CMK (cell line): ENCODE data around the gene ST3GAL5.
"Not testable (repeated sequence)": the region's sequence is repeated elsewhere in the genome, so short reads cannot be mapped to it uniquely, and the experiment has no call there.

Experiments used
- DNase-seq: peaks from one replicate; pipeline ENCODE4 v3.0.0-alpha.2; 2010; ENCODE audit warnings: low read depth

ST3GAL5 gene

DNA sequence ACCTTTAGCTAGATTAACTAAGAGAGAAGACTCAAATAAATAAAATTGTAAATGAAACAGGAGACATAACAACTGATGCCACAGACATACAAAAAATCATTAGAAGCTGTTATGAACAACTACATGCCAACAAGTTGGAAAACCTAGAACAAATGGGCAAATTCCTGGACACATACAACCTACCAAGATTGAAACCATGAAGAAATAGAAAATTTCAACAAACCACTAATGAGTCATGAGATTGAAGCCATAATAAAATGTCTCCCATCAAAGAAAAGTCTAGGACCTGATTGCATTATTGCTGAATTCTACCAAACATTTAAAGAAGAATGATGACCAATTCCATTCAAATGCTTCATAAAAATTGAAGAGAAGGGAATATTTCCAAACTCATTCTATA is 54.3 kb downstream of the ST3GAL5 start:
- DNase-seq: no peak

DNA sequence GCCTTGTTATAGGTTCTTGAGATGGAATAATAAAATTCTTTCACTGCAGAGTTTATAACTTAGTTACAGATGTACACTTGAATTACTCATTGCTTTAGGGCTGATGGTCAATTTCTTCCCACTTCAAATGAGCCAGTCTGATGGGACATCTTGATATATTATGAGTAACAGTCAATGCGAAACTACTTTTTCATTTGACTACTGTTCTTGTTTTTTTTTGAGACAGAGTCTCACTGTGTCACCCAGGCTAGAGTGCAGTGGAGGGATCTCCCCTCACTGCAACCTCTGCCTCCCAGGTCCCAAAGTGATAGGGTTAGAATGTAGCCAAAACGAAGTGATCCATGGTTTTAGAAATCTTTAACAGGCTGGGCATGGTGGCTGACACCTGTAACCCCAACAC is 57.1 kb downstream of the ST3GAL5 start:
- no peak for DNase-seq

DNA sequence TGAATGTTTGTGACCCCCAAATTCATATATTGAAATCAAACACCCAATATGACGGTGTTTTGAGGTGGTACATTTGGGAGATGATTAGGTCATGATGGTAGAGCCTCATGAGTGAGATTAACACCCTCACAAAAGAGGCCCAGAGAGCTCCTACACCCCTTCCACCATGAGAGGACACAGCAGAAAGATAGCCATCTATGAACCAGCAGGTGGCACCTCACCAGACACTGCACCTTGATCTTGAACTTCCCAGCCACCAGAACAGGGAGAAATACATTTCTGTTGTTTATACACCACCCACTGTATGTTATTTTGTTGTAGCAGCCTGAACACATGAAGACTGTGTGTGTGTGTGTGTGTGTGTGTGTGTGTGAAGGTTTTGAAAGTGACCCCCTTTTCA is 58.1 kb downstream of the ST3GAL5 start:
- DNase-seq: no peak

DNA sequence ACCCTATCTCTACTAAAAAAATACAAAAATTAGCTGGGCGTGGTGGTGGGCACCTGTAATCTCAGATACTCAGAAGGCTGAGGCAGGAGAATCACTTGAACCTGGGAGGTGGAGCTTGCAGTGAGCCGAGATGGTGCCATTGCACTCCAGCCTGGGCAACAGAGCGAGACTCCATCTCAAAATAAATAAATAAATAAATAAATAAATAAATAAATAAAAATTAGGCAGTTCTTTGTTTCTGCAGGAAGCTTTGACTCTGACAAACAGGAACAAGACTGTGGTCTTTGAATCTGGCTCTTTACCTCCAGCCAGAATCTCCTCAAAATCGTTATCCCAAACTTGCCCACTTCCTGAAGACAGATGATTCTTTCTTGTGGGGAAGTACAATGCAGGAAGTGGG is 59.4 kb downstream of the ST3GAL5 start:
- not testable (repeated sequence) for DNase-seq

DNA sequence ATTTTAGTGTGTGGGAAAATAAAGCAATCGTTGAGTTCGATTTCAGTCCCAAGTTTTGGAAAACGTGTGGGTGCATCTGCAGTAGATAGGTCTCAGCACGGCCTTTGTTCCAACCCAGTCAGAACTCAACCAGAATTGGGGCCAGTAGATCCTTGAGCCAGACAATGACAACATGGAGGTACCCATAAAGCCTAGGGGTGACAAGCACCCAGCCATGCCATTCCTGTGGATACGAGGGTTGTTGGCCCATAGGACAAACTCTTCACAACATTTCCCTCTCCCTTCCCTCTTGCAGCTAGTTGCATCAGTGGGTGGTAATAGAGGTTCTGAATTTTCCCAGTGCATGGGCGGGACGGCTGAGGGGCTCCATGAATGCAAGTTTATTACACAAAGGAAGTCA is 60.1 kb downstream of the ST3GAL5 start:
- no peak for DNase-seq

DNA sequence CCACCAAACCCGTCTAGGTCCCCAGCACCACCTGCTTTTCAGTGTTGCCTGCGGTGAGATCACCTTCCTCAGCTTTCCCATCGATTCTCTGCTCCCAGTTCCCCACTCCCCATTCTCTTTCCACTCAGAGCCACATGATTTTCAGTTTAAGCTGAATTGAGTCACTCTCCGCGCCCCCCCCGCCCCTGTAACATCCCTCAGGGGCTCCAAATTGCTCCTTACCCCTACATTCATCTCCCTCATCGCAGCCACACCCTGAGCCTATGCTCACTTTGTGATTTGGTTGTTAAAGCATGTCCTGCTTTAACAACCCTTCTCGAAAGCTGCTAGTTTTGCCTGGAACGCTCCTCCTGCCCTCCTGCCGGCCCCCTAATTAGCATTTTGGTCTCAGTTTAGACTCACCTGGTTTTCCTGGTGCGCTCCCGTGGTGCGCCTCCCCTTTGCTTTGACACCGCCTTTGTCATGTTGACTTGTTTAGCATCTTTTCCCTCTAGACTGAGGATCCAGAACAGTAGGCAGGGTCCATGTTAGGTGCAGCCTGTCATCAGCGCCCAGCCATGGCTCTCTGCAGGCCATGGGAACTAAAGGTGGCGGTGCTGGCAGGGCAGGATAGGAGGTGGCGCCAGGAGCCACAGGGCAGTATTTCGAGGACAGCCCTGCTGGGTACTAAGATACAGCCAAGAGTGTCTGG is 60.8 kb downstream of the ST3GAL5 start:
- no peak for DNase-seq

DNA sequence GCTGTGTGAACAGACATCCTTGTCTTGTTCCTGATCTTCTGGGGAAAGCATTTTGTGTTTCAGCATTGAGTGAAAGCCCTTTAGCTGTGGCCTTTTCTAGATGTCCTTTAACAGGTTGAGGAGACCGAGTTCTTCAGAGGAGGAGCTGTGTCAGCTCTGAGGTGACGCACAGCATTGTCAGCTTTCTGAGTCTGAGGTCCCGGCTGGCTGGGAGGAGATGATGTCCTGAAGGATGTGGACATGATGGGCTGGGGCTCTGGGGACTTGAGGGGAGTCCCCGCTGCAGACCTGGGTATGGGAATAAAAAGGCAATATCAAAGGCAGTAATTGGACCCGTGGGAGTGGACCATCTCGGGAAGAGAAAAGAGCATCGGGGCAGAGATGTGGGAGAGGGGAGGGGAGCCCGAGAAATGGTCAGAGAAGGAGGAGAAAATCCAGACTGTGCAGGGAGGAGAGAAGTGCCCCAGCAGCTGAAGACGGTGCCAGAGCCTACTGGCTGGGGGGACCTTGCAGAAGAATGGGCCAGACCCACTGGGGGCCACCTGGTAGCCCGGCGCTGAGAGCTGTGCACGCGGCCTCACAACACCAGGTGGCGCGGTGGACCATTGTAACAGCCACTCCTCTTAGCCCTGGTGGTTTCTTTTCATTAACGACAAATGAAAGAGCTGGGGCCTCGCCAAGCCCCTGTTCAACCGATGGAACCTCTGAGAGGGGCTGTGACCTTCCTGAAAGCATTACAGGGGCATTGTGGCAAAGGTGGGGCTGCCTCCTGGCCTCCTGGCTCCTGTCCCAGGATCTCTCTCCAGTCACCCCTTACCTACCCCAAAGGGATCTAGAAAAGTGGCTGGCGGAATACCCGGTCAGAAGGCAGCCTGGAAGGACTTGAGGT is 61.6 kb downstream of the ST3GAL5 start:
- peak; percentile 20 for DNase-seq

DNA sequence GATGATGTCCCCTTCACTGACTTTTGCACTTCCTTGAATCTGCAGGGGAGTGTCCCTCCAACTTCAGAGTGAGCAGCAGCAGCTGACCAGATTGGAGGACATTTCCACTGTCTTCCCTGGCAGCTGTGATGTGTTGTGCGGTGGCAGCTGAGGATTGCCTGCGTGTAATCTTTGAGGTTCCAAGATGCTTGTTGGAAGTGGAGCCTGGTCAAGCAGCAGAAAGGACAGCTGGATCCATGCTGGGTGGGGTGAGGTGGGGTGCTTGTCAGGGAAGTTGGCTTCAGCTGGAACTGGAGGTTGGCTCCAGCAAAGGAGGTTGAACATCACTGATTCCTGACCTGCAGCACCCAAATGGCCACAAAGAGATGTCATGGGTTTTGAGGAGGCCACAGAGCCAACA is 64.8 kb downstream of the ST3GAL5 start:
- no peak for DNase-seq

DNA sequence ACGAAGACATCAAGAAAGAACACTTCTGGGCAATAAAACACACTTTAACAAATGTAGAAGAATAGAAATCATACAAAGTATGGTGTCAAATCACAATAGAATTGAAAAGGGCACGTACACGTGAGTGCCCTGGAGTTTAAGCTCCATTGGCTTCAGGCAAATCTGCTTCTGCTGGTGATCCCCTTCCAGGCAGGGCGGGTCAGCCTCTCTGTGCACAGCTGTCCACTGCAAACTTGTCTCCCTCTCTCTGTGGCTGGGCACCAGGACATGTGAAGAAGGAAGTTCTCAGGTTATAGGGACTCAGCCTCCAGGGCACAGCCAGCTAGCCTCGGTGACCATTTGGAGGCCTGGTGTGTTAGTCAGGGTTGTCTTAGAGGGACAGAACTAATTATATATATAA is 66.0 kb downstream of the ST3GAL5 start:
- no peak for DNase-seq

DNA sequence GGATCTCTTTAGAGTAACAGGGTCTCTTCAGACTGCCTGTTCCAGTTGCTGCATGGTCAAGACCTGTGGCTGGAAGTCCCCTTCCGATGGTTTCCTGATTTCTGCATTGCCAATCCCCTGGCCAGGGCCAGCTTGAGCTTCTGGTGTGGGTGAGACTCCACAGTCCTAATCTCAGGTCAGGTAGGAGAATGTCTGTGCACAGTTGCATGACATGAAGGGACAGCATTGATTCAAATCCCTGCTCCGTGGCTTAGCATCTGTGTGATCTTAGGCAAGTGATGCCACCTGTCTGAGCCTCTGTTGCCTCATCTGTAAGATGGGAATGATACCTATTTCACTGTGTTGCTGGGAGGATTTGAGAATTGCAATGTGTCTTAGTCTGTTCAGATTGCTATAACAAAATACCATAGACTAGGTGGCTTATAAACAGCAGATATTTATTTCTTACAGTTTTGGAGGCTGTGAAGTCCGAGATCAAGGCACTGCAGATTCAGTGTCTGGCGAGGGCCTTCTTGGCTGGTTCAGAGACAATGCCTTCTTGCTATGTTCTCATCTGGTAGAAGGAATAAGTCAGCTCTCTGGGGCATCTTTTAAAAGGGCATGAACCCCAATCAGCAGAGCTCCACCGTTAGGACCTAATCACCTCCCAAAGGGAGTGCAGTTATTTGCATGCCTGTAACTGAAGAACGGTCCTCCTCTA is 68.8 kb downstream of the ST3GAL5 start:
- DNase-seq: no peak

DNA sequence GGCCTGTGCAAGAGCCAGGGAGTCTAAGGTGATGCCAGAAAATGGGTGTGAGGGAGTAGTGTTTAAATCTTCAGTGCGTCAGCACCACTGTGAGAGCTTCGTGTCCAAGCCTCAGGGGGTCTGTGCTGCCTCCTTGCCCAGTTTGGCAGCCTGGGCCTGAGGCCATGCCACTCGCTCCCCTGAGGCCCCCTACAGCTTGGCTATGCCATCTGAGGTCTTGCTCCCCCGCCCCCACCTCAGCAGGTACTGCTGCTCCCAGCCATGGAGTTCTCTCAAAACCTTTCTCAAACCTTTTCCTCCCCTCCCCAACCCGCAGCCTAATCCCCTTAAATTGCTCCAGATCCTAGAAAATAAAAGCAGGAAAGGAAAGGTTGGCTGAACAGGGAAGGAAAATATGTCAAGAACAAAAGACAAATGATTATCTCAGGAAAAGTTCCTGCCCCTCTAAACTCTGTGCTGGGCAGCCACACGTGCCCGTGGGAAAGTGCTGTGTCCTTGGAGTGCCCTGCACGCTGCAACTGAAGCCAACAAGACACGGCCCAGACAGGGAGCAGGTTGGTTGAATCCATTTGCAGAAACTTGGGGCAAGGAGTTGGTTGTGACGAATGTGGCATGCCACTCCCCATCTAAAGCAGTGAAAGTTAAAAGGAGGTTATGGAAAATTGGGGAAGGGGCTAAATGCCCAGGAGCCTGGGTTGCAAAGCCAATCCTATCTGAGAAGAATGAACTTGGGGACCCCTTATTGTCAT is 73.8 kb downstream of the ST3GAL5 start:
- DNase-seq: no peak

DNA sequence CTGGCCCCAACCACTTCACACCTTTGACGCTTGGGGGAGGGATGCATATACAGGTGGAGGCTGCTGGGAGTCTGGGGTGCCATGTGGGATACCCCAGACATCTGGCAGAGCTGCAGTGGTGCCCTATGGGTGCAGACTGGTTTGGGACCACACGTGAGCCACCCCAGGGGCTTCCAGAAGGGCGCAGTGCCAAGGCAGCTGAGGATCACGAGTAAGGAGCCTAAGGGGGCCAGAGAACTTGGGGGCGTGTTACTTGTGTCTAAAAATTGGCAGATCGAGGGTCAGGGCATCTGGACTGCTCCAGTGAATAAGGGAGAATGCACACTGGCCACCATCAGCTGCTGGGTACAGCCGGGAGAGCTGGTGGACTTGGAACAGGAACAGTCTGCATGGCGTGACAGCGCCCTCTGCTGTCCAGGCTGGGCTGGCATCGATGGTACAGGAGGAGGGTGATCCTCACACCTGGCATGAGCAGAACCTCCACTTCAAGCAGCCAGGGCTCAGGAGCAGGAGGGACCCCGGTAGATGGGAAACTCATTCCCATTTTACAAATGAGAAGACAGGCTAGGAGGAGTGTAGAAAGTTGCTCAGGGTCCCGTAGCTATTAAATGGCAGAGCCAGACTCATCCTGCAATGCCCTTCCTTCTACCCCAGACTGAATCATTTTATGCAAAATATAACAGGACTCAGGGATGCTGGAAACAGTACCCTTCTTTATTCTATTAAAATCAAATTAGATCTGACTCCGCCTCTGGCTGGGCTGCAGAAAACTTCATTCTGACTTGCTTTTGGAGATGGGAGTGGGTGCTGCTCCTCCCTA is 74.6 kb downstream of the ST3GAL5 start:
- peak; percentile 75 for DNase-seq

DNA sequence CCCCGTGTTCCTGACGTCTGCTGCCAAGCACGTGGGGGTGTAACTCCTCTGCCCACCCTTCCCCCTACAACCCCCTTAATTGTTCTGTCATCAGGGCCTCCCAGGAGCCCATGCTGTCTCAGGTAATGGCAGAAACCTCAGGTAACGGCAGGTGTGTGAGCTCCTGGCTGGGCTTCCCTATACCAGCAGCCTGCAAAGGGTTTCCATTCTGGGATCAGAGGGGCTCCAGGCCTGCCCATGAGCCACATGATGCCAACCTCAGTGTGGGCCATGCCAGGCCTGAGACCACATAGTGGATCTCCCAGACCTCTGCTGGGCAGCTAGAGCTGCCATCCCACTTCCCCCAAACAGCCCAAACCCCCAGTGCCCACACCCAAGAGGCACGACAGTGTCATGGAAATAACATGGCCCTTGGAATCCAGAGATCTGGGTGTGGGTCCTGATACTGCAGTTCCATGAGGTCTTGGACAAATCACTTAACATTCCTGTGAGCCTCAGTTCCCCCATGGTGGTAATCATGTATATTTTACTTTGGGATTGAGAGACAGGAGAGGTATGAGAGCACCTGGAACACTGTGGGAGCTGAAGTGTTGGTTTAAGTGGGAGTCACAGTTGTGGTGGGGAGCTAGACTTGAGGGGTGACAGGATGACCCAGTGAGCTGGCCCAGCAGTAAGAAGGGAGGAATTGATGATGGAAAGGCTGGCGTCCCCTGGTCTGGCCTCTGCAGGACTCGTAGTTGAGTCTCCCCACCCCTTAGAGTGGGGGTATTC is 75.4 kb downstream of the ST3GAL5 start:
- DNase-seq: no peak

DNA sequence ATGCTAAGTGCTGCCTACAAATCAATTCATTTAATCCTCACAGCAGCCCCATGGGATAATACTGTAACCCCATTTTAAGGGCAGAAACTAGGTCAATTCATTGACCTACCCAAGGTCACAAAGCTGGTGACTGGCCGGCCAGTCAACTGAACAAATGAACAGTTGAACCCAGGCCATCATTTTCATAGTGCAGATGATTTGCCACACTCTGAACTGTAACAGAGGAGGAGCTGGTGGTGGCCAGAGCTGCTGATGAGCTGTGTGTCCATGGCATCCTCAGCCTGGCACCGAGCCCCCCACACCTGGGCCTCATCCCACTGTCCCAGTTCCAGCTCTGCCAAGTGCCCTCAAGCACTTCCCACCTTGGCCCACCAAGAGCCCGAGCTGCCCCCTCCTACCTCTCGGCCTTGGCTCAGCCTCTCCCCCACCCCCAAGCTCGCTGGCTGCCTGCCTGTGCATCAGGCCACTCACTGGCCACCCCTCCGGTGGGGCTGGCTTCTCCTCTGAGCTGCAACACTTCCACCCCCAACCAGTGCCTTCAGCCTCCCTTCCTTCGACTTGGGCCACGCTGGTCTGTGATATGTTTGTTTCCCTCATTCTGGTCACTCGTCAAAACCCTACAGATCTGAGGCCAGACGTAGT is 76.6 kb downstream of the ST3GAL5 start:
- no peak for DNase-seq

DNA sequence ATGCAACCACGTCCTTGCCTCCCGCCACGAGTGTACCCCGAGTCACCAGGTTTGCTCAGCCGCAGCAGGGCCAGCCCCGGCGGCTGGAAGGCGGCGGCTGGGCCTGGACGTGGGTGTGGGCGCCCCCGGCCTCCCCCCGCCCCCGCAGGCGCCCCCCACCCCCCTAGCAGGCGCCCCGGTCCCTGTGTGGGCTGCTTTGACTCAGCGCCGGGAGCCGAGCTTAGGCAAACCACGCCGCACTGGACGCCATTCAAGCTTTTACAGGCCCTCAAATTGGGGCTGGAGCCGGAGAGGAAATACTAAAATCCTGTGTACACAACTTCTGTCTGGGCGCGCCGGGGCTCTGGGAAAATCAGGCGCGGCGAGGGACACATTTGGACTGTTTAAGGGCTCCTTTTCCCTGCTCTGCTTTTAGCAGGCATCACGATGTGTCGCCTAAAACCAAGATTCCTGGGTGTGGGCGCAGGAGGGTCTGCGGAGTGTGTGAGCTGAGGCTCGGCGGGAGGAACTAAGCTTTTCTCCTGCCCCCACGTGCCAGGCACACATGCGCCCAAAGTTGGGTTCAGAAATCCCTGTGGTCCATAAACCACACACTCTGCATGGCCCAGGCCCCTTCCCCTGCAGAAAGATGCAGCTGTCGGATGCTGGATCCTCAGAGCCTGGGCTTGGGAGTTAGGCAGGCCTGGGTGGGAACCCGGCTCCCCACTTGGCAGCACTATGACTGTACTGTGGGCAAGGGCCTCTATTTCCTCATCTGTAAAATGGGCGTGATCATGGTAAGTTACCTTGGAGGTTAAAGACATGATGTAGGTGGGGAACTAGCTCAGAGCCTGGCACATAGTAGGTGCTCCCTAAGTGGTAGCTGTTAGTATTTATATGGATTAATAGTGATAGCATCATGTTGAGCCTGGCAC is 77.4 kb downstream of the ST3GAL5 start:
- no peak for DNase-seq

DNA sequence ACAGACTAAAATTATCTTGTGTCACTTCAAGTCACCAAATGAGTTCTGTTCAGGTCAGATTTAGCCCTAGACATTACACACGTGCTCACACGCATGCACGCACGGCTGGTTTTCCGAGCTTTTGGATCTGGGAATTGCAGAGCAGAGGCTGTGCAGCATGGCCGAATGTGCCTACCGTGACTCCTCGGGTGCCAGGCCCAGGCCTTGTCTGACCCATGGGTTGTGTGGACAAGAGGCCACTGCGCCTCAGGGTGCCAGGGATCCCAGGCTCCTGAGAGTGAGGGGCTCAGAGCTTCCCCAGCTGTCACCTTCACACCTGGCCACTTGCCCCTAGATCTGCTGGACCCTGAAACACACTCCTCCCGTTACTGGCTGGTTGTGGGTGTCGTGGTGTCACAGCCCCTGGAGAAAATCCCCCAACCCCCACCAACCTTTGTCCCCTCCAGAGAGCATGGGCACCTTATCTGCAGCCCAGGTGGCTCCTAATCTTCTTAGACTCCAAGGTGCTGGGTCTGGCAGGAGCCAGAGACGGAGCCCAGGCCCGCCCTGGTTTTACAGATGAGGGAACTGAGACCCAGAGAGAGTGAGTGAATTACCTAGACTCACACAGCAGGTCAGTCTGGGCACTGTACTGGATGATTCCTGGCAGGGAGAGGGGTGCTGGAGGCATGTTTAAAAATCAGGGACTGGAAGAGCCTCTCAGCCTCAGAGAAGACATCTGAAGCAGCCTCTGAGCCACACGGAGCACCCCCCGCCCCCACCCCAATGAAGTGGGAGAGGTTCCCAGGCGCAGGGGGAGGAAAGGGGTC is 78.2 kb downstream of the ST3GAL5 start:
- no peak for DNase-seq

DNA sequence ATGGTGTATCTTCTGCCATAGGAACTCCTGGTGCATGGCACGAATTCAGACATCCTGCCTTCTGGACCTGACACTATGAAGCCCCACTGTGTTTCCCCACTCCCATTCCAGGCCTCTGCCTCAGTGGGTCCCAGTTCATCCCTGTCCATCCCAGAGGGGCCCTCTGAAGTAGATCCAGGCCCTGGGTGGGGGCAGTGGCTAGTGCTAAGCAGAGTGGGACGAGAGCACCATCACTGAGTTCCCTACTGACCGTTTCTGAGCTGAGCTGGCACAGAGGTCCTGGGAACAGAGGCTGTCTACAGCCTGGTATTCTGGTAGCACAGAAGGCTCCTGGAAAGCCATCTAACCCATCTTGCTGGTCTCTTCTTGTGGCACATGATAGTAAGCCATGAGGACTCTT is 81.0 kb downstream of the ST3GAL5 start:
- DNase-seq: no peak
